Panc1 (cell line): ENCODE measurements around the gene GPR61. TPM values are rescaled to one million over a fixed set of nuclear protein-coding genes. Genes with fewer than 3 reads are reported as not detected.

Experiments
- ATAC-seq: fragments of 200-7000 bp; cut with Tn5 transposase; 2 replicates; pipeline ENCODE4 v1.9.1; 2020; ENCODE audit warnings: mild to moderate bottlenecking, moderate library complexity
- BruUV-seq: library from RNA; stranded (reverse); fragments of 400-500 nt; replicated peaks from 2 replicates; lab custom pipeline; 2021; lab: Mats Ljungman, UMichigan
- CTCF ChIA-PET: fragments of 300-600 bp; sonication (Branson Sonifier 250); formaldehyde crosslinking; loops from one replicate; lab custom pipeline; 2022; ENCODE audit warnings: antibody characterized with exemption; lab: Charles Lee
- POLR2A ChIA-PET: fragments of 300-600 bp; sonication (Branson Sonifier 250); formaldehyde crosslinking; loops from one replicate; lab custom pipeline; 2022; ENCODE audit warnings: antibody characterized with exemption; lab: Charles Lee
- DNase-seq: peaks from one replicate; pipeline ENCODE4 v3.0.0-alpha.2; 2010; ENCODE audit warnings: low read depth, low spot score
- H3K27ac ChIP-seq: 2 replicates; pipeline ENCODE4 v1.5.1; 2011; ENCODE audit warnings: mild to moderate bottlenecking, low read length, inconsistent platforms
- H3K27me3 ChIP-seq: fragments of 200-500 bp; sonication (Bioruptor generic); 2 replicates; pipeline ENCODE4 v1.6.0; 2014; ENCODE audit warnings: low read length, inconsistent platforms; ENCODE audit not compliant: control insufficient read depth, insufficient read depth
- H3K36me3 ChIP-seq: fragments of 200-500 bp; sonication (Bioruptor generic); 2 replicates; pipeline ENCODE4 v1.5.1; 2014; ENCODE audit warnings: inconsistent platforms, mild to moderate bottlenecking, low read length, moderate library complexity; ENCODE audit not compliant: control insufficient read depth, insufficient read depth
- H3K4me1 ChIP-seq: 2 replicates; pipeline ENCODE4 v1.5.1; 2011; ENCODE audit warnings: inconsistent platforms, mild to moderate bottlenecking, low read length, moderate library complexity; ENCODE audit not compliant: control insufficient read depth, insufficient read depth
- H3K4me3 ChIP-seq, 2 experiments: 2 replicates each; pipeline ENCODE4 v1.5.1; 2011 to 2012; ENCODE audit warnings: low read depth in 2 of 2, low read length in 2 of 2, mild to moderate bottlenecking in 2 of 2, inconsistent platforms in 1 of 2, moderate library complexity in 1 of 2
- H3K9me3 ChIP-seq: fragments of 200-500 bp; sonication (Bioruptor generic); 2 replicates; pipeline ENCODE4 v1.5.1; 2014; ENCODE audit warnings: low read depth, mild to moderate bottlenecking, inconsistent platforms, low read length, moderate library complexity; ENCODE audit not compliant: control insufficient read depth, insufficient read depth
- CTCF ChIP-seq: fragments of 450-650 bp; IDR thresholded peaks from 2 replicates; pipeline ENCODE4 v1.5.1; 2017; ENCODE audit warnings: mild to moderate bottlenecking
- POLR2AphosphoS5 ChIP-seq: IDR thresholded peaks from 2 replicates; pipeline ENCODE4 v1.6.1; 2012; ENCODE audit warnings: mild to moderate bottlenecking, low read depth, low read length, moderate library complexity
- REST ChIP-seq, 2 experiments: IDR thresholded peaks; 2 replicates each; pipeline ENCODE4 v1.6.1; 2011 to 2012; ENCODE audit warnings: low read depth in 2 of 2, control low read depth in 1 of 2, low read length in 1 of 2, mild to moderate bottlenecking in 1 of 2, moderate library complexity in 1 of 2; ENCODE audit not compliant: insufficient read depth in 1 of 2
- SIN3A ChIP-seq: IDR thresholded peaks from 2 replicates; pipeline ENCODE4 v1.6.1; 2012; ENCODE audit warnings: low read depth, mild to moderate bottlenecking, low read length, moderate library complexity, borderline replicate concordance; ENCODE audit not compliant: insufficient read depth
- TCF7L2 ChIP-seq: IDR thresholded peaks from 2 replicates; pipeline ENCODE4 v1.6.1; 2011; ENCODE audit warnings: mild to moderate bottlenecking, low read depth, low read length, inconsistent platforms
- in situ Hi-C: cut with HindIII; loops from 2 replicates; pipeline ENCODE4 v1.10.0; 2016; ENCODE audit warnings: low sequenced_read_pairs, low pct_unique_long_range_greater_than_20kb
- intact Hi-C: fragments of 100-400 bp; cut with micrococcal nuclease; formaldehyde crosslinking; loops from one replicate; pipeline ENCODE4 v1.10.0; 2022; ENCODE audit not compliant: unreplicated experiment
- total RNA-seq: library from RNA; stranded (reverse); gene quantifications from one replicate; pipeline ENCODE4 v1.2.1, GENCODE V29; 2021; ENCODE audit not compliant: unreplicated experiment

Gene GPR61
- total RNA-seq, 1 experiment from 2014 or later, result not detected

- TF ChIP-seq TCF7L2 (no peak), SIN3A (0 out of 2 replicates have a peak, but pooled peaks have one; percentile 76), CTCF (peak; percentile 94), REST (IDR thresholded peaks at IDR 0.05; ENCODE audit: insufficient read depth in 1 of 2, low read depth in 2 of 2, low read length in 1 of 2) (0 out of 4 replicates have a peak, but pooled peaks of 1 of the 2 experiments have one; percentile 35), POLR2AphosphoS5 (peak; percentile 63; the same call in 1 of the 2 replicates)
- peak within 1 kb of the TSS; percentile 73 for H3K27ac ChIP-seq
- in situ Hi-C loops, result no loop called here
- H3K4me3 ChIP-seq, result peak within 1 kb of the TSS; percentile 71 to 75
- ChIA-PET POLR2A (interaction anchor here (0.7 kb wide), 1 partner anchor 11 kb away, joined by 4 read pairs; no protein-coding TSS in a partner anchor), CTCF (interaction anchor here (0.6 to 2.3 kb wide), 7 partner anchors 8 to 217 kb away, joined by 3 to 15 read pairs (median 3); no protein-coding TSS in a partner anchor)
- H3K9me3 ChIP-seq, result no peaks in the 10 kb centered on the region
- DNase-seq, result peak; percentile 47
- intact Hi-C loops, result loop anchor here (2.0 kb wide), 1 partner anchor 39 kb away; no protein-coding TSS in a partner anchor
- no peaks in the 10 kb centered on the region for H3K27me3 ChIP-seq
- no TSS peak for BruUV-seq
- H3K4me1 ChIP-seq, result peaks cover 6% of the 10 kb centered on the region; the same call in 1 of the 2 replicates
- H3K36me3 ChIP-seq, result no peaks in the 10 kb centered on the region; the same call in 1 of the 2 replicates
- ATAC-seq, result peak; percentile 94
These were observed 45.7 kb upstream of the GPR61 start, which contains the start of gene CYB561D1 for GRCh38 chr1:109493805-109494539. CYB561D1 (plus strand) TSS chr1:109494094; CDS start chr1:109494140, 46 bp downstream.

- TF ChIP-seq TCF7L2 (no peak), CTCF (no peak), POLR2AphosphoS5 (no peak), SIN3A (no peak), REST (IDR thresholded peaks at IDR 0.05; ENCODE audit: insufficient read depth in 1 of 2, low read depth in 2 of 2, low read length in 1 of 2) (no peak)
- no TSS peak for BruUV-seq
- no peaks in the 10 kb centered on the region; the same call in 1 of the 2 replicates for H3K36me3 ChIP-seq
- H3K4me1 ChIP-seq, result peaks cover 6% of the 10 kb centered on the region; the same call in 1 of the 2 replicates
- intact Hi-C loops, result no loop called here
- no peak overlapping the region for H3K27ac ChIP-seq
- no peaks in the 10 kb centered on the region for H3K27me3 ChIP-seq
- no peak overlapping the region for H3K4me3 ChIP-seq
- POLR2A ChIA-PET, result no interaction called here
- DNase-seq (no peak), ATAC-seq (no peak)
- in situ Hi-C loops, result no loop called here
- H3K9me3 ChIP-seq, result no peaks in the 10 kb centered on the region
- CTCF ChIA-PET, result interaction anchor here (5.2 kb wide), 1 partner anchor 37 kb away, joined by 23 read pairs; no protein-coding TSS in a partner anchor
These were observed 43.9 kb upstream of the GPR61 start for GRCh38 chr1:109495738-109496137.
